GM21360 (cell line): ENCODE data around the gene EYA4.
"Not testable (repeated sequence)": the region's sequence is repeated elsewhere in the genome, so short reads cannot be mapped to it uniquely, and the experiment has no call there.

Source experiments
- ATAC-seq: cut with Tn5 transposase; IDR thresholded peaks from one replicate; pipeline ENCODE4 v1.9.1; 2021; ENCODE audit warnings: mild to moderate bottlenecking, moderate library complexity; ENCODE audit not compliant: unreplicated experiment

The EYA4 gene

GRCh38 chr6:133396233-133396983 is 155.3 kb downstream of the EYA4 start:
- ATAC-seq, result no peak

GRCh38 chr6:133396984-133397348 is 155.8 kb downstream of the EYA4 start:
- ATAC-seq, result no peak

GRCh38 chr6:133397601-133398000 is 156.4 kb downstream of the EYA4 start:
- not testable (repeated sequence) for ATAC-seq

- no peak for ATAC-seq
Observed at GRCh38 chr6:133399426-133399825, 158.3 kb downstream of the EYA4 start.

GRCh38 chr6:133404151-133404550 is 163.0 kb downstream of the EYA4 start:
- no peak for ATAC-seq

GRCh38 chr6:133404728-133405127 is 163.6 kb downstream of the EYA4 start:
- ATAC-seq, result no peak

GRCh38 chr6:133407320-133408100 is 166.4 kb downstream of the EYA4 start:
- ATAC-seq, result no peak

- ATAC-seq, result no peak
Observed at GRCh38 chr6:133408132-133408531, 167.0 kb downstream of the EYA4 start.

- ATAC-seq, result no peak
Observed at GRCh38 chr6:133408543-133408942, 167.4 kb downstream of the EYA4 start.

GRCh38 chr6:133410638-133411435 is 169.7 kb downstream of the EYA4 start:
- no peak for ATAC-seq

- no peak for ATAC-seq
Observed at GRCh38 chr6:133411757-133412156, 170.6 kb downstream of the EYA4 start.

GRCh38 chr6:133415262-133415661 is 174.1 kb downstream of the EYA4 start:
- ATAC-seq, result no peak

- no peak for ATAC-seq
Observed at GRCh38 chr6:133418108-133418507, 177.0 kb downstream of the EYA4 start.

- no peak for ATAC-seq
Observed at GRCh38 chr6:133423242-133423641, 182.1 kb downstream of the EYA4 start.

- ATAC-seq, result no peak
Observed at GRCh38 chr6:133424359-133424758, 183.2 kb downstream of the EYA4 start.

GRCh38 chr6:133426038-133426437 is 184.9 kb downstream of the EYA4 start:
- ATAC-seq, result no peak

- ATAC-seq, result no peak
Observed at GRCh38 chr6:133428295-133428694, 187.1 kb downstream of the EYA4 start.

- no peak for ATAC-seq
Observed at GRCh38 chr6:133430530-133430929, 189.4 kb downstream of the EYA4 start.

GRCh38 chr6:133431031-133431430 is 189.9 kb downstream of the EYA4 start:
- no peak for ATAC-seq

- no peak for ATAC-seq
Observed at GRCh38 chr6:133432021-133432989, 191.1 kb downstream of the EYA4 start.
